Activated CD8-positive, alpha-beta memory T cell treated with anti-CD3 and anti-CD28 coated beads for 48 hours (primary cell): ENCODE measurements around the gene RAD54L.
A peak's percentile ranks its signal among the peaks of the same experiment; 100 is the strongest.
"Not testable (repeated sequence)": the region's sequence is repeated elsewhere in the genome, so short reads cannot be mapped to it uniquely, and the experiment has no call there.

Experiments used
- DNase-seq, 3 experiments: peaks; one replicate each; pipeline ENCODE4 v3.0.0-alpha.2; 2020; ENCODE audit warnings: low read depth in 2 of 3, low spot score in 2 of 3

The RAD54L gene

DNA sequence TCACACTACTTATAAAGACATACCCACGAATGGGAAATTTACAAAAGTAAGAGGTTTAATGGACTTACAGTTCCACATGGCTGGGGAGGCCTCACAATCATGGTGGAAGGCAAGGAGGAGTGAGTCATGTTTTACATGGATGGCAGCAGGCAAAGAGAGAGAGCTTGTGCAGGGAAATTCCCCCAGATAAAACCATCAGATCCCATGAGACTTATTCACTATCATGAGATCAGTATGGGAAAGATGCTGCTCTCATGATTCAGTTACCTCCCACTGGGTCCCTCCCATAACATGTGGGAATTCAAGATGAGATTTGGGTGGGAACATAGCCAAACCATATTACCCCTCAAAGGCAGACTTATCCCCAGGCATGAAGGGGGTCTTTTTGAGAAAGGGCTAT, 8.7 kb upstream of the RAD54L start:
- not testable (repeated sequence) for DNase-seq

DNA sequence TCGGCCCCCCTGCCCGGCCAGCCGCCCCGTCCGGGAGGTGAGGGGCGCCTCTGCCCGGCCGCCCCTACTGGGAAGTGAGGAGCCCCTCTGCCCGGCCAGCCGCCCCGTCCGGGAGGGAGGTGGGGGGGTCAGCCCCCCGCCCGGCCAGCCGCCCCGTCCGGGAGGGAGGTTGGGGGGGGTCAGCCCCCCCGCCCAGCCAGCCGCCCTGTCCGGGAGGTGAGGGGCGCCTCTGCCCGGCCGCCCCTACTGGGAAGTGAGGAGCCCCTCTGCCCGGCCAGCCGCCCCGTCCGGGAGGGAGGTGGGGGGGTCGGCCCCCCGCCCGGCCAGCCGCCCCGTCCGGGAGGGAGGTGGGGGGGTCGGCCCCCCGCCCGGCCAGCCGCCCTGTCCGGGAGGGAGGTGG, 5.8 kb upstream of the RAD54L start:
- DNase-seq, result not testable (repeated sequence)

DNA sequence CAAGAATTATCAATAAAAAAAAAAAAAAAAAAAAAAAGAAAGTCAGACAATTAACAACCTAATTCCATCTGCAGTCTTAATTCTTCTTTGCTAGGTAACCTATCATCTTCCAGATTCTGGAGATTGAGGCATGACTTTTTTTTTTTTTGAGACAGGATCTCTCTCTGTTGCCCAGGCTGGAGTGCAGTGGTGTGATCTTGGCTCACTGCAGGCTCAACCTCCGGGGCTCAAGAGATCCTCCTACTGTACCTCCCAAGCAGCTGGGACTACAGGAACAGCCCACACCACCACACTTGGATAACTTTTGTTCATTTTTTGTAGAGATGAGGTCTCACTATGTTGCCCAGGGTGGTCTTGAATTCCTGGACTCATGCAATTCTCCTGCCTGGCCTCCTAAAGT, 4.6 kb upstream of the RAD54L start:
- DNase-seq, result no peak

GRCh38 chr1:46243831-46244230, 3.7 kb upstream of the RAD54L start:
- DNase-seq, result not testable (repeated sequence)

- no peak for DNase-seq
Observed at GRCh38 chr1:46244656-46245371, 2.7 kb upstream of the RAD54L start.

DNA sequence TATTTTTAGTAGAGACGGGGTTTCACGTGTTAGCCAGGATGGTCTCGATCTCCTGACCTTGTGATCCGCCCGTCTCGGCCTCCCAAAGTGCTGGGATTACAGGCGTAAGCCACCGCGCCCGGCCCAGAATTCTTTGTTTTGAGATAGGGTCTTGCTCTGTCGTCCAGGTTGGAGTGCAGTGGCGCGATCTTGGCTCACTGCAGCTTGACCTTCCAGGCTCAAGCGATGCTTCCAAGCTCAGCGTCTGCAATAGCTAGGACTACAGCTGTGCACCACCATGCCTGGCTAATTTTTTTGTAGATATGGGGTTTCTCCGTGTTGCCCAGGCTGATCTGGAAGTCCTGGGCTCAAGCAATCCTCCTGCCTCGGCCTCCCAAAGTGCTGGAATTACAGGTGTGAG, 1.4 kb upstream of the RAD54L start:
- not testable (repeated sequence) for DNase-seq

GRCh38 chr1:46246548-46247435, 771 bp upstream of the RAD54L start:
- DNase-seq, result peak in 2 of 3 experiments; percentile 46 to 54

- DNase-seq, result peak in 1 of 3 experiments; percentile 9
Observed at GRCh38 chr1:46248122-46248920, 758 bp downstream of the RAD54L start.

GRCh38 chr1:46254668-46255067, 7.1 kb downstream of the RAD54L start:
- no peak for DNase-seq

DNA sequence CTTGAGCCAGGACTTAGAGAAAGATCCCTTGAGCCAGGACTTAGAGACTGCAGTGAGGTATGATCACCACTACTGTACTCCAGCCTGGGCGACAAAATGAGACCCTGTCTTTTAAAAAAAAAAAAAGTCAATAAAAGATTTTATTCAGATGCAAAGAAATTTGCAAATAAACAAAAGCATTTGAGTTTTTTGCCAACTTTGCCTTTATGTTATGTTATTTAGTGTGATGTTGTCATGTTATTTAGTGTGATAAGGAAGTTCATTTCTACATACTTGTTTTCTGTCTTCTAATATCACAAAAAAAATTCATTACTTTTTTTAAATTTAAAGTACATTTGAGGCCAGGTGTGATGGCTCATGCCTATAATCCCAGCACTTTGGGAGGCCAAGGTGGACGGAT, 9.0 kb downstream of the RAD54L start:
- no peak for DNase-seq

DNA sequence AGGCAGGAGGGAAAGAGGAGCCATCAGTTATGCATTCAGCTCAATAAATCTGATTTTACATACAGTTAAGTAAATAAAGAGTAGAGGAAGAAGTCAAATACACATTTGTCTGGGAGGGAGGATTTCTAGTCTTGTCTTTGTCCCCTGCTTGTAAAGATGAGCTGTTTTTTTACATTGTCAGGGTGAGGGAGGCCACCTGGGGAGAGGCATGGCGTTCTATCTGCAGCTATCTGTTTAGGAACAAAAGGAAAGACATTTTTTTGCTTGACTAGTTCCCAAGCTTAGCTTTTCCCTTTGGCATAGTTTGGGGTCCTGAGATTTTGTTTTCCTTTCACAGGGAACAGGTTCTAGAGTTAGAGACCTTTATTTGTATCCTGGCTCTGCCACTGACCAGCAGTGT, 14.9 kb downstream of the RAD54L start:
- no peak for DNase-seq

DNA sequence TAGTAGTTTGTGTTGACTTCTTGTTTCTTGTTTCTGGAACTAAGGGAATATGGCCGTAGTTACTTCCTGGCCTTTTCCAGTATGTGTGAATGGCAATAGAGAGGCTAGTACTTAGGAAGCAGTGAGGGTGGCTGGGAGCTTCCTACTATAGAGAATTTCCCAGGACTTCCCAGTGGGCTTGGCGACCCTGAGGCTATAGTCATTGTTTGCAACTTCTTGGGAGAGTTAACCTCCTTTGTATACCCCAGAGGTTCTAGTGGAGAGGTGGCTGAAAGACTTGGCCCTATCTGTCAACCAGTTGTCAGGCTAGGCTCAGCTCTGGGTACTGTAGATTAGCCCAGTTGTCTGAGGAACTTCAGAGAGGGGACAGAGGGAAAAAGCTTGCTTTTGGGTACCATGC, 15.6 kb downstream of the RAD54L start:
- DNase-seq, result no peak

DNA sequence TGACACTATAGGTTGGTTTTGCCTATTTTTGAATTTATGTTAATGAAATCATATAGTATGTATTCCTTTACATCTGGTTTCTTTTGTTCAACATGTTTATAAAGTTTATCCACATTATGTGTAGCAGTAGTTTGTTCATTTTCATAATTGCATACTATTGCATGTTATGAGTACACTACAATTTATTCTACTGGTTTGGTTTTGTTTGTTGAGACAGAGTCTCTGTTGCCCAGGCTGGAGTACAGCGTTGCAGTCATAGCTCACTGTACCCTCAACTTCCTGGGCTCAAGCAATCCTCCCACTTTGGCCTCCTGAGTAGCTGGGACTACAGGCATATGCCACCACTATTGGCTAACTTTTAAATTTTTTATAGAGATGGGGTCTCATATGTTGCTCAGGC, 21.0 kb downstream of the RAD54L start:
- no peak for DNase-seq

DNA sequence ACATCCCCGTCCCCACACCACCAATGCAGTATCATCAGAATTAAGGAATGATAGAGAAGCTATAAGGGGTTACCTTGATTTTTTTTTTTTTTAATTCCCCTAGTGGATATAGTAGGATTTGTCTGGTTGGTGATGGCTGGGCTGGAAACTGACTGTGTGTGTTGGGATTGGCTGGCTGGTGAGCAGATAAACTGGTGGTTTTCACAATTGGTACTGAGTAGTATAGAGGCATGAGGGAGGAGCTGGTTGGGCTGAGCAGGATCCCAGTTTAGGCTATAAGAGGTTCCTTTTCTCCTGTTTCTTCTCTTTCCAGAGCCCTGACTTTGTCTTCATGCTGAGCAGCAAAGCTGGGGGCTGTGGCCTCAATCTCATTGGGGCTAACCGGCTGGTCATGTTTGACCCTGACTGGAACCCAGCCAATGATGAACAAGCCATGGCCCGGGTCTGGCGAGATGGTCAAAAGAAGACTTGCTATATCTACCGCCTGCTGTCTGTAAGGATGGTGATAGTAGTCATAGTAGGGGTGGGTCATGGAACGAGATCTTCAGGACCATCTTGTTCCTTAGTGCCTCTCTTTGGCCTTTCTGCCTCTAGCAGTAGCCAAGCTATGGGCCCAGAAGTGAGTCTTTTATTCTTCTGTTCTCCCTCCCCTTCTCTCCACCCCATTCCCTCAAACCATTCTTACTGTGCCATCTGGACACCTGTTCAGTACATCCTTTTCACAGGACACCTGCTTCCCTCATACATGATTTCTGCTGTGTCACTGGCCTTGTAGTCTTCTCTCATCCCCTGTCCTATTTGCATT, 26.9 kb downstream of the RAD54L start:
- DNase-seq, result no peak

DNA sequence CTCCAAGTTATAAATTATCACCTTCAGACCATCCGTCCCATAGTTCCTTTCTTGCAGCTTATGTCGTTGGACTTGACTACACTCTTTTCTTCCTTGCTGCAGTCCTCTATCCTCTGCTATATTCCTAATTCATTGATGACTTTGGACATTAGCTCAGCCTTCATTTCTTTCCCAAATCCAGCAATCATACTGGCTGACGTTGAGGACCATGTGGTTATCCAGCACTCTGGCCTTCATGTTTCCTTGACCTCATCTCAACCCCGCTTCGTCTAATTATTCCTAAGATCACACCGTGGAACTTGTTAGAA, 27.4 kb downstream of the RAD54L start:
- DNase-seq, result no peak

DNA sequence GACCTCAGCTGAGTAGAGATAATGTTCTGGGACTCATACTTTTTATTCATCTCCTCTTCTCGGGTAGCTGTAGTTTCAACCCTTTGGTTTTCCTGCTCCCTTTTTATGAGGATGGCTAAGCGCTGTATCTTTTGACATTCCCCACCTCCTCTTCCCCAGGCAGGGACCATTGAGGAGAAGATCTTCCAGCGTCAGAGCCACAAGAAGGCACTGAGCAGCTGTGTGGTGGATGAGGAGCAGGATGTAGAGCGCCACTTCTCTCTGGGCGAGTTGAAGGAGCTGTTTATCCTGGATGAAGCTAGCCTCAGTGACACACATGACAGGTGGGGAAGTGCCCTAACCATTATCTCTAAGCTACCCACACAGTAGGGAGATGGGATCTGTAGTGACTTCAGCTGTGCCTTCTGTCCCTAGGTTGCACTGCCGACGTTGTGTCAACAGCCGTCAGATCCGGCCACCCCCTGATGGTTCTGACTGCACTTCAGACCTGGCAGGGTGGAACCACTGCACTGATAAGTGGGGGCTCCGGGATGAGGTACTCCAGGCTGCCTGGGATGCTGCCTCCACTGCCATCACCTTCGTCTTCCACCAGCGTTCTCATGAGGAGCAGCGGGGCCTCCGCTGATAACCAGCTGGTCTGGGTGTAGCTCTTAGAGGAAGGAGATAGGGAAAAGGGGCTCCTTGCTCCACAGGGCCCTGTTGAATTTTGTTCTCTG, 30.3 kb downstream of the RAD54L start:
- DNase-seq, result no peak

DNA sequence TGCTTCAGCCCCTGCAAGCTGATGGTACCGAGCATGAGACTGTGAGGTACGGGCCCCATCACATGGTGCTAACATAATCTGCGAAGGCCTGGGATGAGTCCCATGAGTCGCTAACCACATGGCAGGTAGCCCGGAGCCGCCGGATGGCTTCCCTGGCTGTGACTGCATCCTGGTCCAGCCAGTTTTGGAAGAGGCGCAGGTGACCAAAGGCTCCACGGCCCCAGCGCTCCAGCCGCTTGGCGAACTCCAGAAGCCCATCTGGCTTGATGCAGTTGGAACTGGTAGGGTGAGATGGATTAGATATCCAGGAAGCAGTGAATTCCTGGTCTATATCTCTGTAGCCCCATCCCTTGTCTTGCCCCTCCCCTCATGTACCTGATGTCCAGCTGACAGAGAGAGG, 31.2 kb downstream of the RAD54L start:
- no peak for DNase-seq

DNA sequence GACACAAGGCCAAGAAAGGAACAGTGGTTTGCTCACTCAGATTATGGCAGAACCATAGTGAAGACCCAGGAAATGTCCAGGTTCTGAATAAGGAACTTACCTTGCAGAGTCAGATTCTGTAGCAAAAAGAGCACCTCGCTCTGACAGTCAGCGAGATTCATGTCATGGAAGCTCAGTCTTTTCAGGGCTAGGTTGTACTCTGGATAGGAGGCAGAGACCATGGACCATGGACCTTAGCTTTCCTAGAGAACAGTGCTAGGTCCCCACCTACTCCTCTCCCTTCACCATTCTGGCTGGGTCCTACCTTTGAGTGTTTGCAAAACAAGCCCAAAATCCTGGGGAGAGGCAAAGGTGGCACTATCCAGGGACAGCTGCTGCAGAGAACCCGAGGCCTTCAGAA, 32.5 kb downstream of the RAD54L start:
- no peak for DNase-seq

DNA sequence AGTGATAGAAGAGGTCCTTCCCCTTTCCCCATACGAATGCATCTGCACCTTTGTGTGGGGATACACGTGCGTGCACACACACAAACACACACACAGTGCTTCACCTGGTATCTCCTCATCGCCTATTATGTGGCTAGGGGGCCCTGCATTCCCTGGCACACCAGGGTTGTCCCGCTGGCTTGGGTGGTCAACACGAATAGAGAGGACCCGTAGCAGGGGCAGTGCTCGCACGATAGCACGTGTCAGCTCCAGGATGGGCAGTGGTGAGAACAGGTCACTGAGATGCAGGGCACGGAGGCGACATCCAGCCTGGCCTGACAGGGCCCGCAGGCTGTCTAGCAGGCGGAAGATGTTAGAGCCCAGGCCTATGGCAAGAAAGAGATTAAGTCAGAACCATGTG, 33.5 kb downstream of the RAD54L start:
- DNase-seq, result no peak

DNA sequence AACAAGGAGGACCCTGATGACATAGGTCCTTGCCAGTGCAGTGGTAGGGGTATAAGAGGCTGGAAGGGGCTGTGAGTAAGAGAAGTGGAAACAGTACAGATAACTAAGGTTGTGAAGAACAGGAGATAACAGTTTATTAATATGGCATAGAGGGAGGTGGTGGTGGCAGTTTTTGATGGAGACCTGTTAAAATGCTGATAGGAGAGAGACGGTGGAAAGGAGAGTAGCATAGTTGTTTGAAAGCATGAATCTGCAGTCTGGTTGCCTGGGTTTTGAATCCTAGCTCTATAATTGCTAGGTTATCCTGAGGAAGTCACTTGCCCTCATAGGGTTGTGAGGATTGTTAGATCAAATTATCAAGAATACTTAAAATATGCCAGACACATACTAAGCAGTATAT, 36.5 kb downstream of the RAD54L start:
- DNase-seq, result no peak
